Forelimb muscle (tissue), 1 donor: Measurements from ENCODE around the gene ZNF112. TPM values are rescaled to one million over a fixed set of nuclear protein-coding genes. Genes with fewer than 3 reads are reported as not detected.

ENCODE experiments used
- DNase-seq: peaks from one replicate; pipeline ENCODE4 v3.0.0-alpha.2; 2013; ENCODE audit warnings: low read depth
- polyA plus RNA-seq: library from polyadenylated mRNA; unstranded; fragments of 120-200 nt; gene quantifications from one replicate; pipeline ENCODE4 v1.2.1, GENCODE V29; 2013; ENCODE audit not compliant: insufficient read length

The ZNF112 gene
- polyA plus RNA-seq, 1 donor = 5.0 TPM

DNA sequence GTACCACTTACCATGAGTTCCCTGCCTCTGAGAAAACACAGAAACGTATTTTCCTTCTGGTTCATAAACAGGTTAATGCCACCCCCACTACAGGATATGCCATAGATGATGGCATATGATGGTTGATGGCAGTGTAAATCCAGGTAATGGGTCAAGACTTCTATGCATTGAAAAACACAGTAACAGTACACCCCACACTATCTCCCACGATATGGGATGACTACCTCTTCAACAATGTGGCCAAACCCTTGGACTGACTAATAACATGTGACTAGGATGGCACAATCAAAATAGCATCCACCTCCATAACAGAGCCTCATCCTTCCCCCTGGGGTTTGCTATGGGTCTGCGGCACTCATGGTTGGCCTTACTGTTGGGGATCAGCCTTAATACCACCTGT lies 73.6 kb downstream of the ZNF112 start:
- DNase-seq = no peak

GRCh38 chr19:44280916-44281315 lies 75.6 kb downstream of the ZNF112 start:
- no peak for DNase-seq

DNA sequence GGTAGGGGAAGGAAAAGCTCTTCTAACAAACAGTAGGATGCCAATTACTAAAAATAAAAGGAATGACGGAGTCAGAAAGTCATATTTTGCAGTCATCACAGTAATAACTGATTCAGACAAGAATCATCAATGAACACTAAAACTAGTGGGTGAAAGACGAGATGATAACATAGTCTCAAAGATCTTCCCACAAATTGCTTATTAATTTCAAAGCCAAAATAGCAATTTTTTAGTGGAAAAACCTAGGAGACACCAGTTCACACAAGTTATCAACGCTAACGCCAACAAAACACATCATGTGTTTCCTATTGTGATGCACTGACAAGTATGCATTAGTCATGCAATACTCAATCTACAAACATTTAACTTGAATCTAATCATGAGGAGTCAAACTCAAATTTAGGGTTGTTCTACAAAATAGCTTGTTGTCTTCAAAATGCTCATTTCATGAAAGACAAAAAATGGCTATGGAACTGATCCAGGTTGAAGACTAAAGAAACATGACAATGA lies 78.2 kb downstream of the ZNF112 start:
- no peak for DNase-seq

DNA sequence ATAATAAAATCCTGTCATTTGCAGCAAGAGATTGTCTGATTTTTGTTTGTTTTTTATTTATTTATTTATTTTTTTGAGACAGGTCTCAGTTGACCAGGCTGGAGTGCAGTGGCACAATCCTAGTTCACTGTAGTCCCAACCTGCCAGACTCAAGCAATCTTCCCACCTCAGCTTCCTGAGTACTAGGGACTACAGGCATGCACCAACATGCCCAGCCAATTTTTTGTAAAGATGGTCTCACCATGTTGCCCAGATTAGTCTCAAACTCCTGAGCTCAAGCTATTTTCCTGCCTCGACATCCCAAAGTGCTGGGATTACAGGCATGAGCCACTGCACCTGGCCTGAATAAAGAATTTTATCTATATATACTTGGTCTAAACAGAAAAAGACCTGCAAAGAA lies 79.1 kb downstream of the ZNF112 start:
- no peak for DNase-seq

Other genes with a start within 250 kb of the ZNF112 start
- 4.0 TPM for gene ZNF225, start 243.3 kb downstream of the ZNF112 start, polyA plus RNA-seq
- 9.4 TPM for gene ZNF234, start 215.1 kb downstream of the ZNF112 start, polyA plus RNA-seq
- gene ZNF226, start 191.6 kb downstream of the ZNF112 start, polyA plus RNA-seq = 12.4 TPM
- 12.9 TPM for gene ZNF227, start 144.1 kb downstream of the ZNF112 start, polyA plus RNA-seq
- gene ZNF233, start 96.8 kb downstream of the ZNF112 start, polyA plus RNA-seq = 2.7 TPM
- gene ZNF235, start 51.7 kb downstream of the ZNF112 start, polyA plus RNA-seq = 5.4 TPM
- 6.3 TPM for gene ZNF285, start 44.9 kb upstream of the ZNF112 start, polyA plus RNA-seq
- gene ZNF229, start 91.8 kb upstream of the ZNF112 start, polyA plus RNA-seq = 4.8 TPM
- gene ZNF180, start 143.8 kb upstream of the ZNF112 start, polyA plus RNA-seq = 6.4 TPM
- not detected for gene CEACAM20, start 173.0 kb upstream of the ZNF112 start, polyA plus RNA-seq